GF-D8 (cell line): ENCODE measurements around the gene GABARAP.

ENCODE experiments used
- DNase-seq: peaks from one replicate; lab custom pipeline; 2025; lab: John Stamatoyannopoulos, UW

GABARAP gene

GRCh38 chr17:7207120-7208001, 34.9 kb downstream of the GABARAP start:
- no peak for DNase-seq

DNA sequence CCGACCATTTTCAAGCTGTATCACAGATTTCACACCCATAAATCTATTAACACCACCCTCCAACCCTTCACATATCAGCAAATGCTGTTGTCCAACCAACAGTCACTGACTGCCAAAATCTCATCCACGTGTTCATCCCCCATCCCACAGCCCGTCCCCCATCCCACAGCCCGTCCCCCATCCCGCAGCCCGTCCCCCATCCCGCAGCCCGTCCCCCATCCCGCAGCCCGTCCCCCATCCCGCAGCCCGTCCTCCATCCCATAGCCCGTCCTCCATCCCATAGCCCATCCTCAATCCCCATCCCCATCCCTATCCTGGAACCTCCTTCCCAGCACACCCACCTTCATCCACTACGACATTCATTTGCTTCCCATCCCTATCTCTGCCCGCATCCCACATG, 36.7 kb downstream of the GABARAP start:
- DNase-seq = no peak

DNA sequence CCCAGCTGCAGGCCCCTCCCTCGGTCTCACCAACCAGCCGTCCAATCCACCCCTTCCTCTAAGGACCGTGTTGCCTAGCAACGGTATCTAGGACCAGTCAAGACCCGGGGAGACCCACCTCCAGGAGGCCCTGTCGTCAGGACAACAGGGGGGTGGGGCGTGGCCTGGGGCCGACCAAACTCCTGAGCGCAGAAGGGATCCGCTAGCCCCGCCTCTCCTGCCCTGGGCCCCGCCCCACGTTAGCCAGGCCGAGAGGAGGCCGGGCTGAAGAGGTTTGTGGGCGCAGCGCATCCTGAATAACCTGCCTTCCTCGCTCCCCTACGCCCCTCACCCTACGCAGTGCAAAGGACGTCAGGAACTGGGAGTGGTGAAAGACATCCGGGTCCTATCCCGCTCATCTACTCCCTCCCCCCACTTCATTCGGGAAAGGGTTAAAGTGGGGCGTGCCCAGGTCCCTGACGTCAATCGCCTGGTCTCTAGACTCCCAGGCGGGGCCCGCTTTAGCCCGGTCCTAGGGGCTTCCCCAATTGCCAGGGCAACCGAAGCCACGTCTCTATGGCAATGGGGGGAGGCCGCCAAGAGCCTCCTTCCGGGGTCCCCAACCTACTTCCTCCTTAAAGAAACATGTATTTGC, 37.3 kb downstream of the GABARAP start:
- no peak for DNase-seq

- no peak for DNase-seq
These were observed 37.9 kb downstream of the GABARAP start for GRCh38 chr17:7204336-7204735.

DNA sequence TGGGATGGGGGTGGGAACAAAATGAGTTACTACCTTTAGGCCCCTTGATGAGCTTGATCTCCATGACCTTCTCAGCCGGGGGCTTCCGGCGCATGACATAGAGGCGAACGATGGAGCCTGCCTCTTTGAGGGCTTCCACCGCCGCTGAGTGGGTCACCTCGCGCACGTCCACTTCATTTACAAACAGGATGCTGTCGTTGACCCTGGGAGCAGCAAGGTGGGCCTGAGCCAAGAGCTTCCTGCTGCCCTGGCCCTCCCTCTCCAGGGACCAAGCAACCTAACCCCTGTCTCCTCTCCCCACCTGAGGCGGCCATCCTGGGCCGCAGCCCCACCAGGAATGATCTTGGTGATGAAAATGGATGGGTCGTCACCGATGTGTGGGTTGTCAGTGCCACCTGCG, 38.9 kb downstream of the GABARAP start:
- no peak for DNase-seq

DNA sequence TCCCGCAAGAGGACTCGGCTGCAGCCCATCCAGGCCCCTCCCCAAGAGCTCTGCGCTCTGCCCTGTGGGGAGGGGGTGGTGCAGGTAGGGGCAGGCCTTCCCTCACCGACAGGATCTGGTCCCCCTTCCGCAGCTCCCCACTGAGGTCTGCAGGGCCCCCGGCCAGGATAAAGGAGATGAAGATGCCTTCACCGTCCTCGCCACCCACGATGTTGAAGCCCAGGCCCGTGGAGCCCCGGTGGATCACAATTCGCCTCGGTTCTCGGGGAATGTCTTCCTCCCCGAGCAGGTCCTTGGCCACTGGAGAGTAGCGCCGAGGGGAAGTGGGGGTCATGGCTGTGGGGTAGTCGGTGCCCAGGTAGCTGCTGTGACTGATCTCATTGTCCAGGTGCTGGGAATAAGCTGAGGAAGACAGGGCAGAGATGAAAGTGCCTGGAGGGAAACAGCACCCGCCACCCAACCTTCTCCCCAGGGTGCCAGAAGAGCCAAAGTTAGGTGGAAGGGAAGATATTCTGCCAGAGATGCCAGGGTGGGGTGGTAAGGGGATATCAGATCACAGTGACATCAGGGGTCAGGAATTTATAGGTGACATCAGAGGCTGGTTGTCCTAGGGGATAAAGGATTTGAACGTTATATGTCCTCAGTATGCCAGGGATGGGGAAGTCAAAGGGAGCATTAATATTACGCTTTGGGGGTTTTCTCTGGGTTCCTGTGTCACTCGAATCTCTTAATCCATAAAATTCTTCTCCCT, 45.4 kb downstream of the GABARAP start:
- DNase-seq = no peak

DNA sequence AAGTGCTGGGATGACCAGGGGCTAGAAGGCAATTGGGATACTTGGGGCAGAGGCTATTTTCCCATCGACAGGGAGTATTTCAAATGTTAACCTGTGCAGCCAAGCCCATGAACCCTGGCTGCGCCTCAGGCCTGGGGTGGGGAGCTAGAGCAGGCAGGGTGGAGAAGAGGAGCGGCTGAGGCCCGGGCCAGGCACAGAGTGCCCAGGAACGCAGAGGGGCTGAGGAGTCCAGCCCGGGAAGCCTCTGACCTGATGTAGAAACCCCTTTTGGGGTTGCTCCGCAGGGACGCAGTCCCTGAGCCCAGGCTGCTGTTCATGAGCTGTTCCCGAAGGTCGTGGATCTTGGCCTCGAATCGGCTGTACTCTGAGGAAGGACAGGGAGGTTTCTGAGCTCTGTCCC, 46.3 kb downstream of the GABARAP start:
- no peak for DNase-seq

- no peak for DNase-seq
These were observed 49.8 kb downstream of the GABARAP start for GRCh38 chr17:7192271-7192937.

- DNase-seq = no peak
These were observed 50.5 kb downstream of the GABARAP start for GRCh38 chr17:7191571-7192270.

- no peak for DNase-seq
These were observed 51.2 kb downstream of the GABARAP start for GRCh38 chr17:7191069-7191468.

- DNase-seq = no peak
These were observed 51.9 kb downstream of the GABARAP start for GRCh38 chr17:7190276-7190917.
